Left hindlimb (tissue), 1 donor: ENCODE measurements around the gene UNC80.

Experiments used
- DNase-seq: peaks from one replicate; pipeline ENCODE4 v3.0.0-alpha.2; 2018

The UNC80 gene

GRCh38 chr2:209817844-209818271, 46.2 kb downstream of the UNC80 start:
- no peak for DNase-seq

DNA sequence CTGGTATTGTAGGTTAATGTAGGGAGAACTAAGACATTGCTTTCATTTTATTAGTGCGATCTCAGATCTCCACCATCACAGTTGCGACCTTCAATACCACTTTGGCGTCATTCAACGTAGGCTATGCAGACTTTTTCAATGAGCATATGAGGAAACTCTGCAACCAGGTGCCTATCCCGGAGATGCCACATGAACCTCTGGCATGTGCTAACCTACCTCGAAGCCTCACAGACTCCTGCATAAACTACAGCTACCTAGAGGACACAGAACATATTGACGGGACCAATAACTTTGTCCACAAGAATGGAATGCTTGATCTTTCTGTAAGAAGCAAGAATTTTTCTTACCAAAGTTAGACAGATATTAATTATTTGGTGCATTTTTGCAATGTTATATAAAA, 47.3 kb downstream of the UNC80 start:
- DNase-seq: no peak

GRCh38 chr2:209821806-209822205, 50.2 kb downstream of the UNC80 start:
- DNase-seq: no peak

DNA sequence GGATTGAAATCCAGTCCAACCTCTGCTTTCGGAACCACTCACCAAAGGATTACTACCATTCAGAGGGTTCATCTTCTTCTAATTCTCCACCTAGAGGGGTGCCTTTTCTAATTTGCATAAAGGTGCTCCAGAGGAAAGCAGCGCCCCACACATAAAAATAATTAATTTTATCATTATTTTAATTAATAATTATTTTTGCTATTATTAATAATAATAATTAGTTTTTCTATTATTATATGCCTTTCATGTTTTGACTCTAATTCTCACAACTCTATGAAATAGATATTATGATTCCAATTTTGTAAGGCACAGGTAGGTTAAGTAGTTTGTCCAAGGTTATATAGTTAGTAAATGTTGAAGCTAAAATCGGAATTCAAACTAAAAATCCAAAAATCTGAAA, 51.9 kb downstream of the UNC80 start:
- no peak for DNase-seq

- DNase-seq: no peak
Measured at GRCh38 chr2:209824391-209824790, 52.8 kb downstream of the UNC80 start.

- no peak for DNase-seq
Measured at GRCh38 chr2:209830722-209831465, 59.3 kb downstream of the UNC80 start.

DNA sequence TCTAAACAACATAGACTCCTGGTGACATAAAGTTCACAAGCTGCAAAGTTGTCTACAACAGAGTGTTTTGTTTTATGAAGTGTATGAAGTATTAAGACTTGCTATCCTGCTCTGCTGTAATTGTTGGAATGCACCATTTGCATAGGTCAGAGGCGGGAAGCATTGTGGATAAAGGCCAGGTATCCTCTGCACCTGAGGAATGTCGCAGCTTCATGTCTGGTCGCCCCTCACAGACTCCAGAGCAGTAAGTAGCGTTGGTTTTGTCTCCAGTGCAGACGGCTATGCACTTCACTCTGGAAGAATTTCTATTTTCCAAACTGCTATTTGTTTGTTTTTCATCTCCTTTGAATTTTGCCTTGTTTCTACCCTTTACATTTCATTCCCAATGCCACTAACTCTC, 63.1 kb downstream of the UNC80 start:
- no peak for DNase-seq

GRCh38 chr2:209840434-209840833, 68.8 kb downstream of the UNC80 start:
- DNase-seq: no peak

- DNase-seq: no peak
Measured at GRCh38 chr2:209845666-209846065, 74.0 kb downstream of the UNC80 start.

- no peak for DNase-seq
Measured at GRCh38 chr2:209864716-209865295, 93.2 kb downstream of the UNC80 start.

DNA sequence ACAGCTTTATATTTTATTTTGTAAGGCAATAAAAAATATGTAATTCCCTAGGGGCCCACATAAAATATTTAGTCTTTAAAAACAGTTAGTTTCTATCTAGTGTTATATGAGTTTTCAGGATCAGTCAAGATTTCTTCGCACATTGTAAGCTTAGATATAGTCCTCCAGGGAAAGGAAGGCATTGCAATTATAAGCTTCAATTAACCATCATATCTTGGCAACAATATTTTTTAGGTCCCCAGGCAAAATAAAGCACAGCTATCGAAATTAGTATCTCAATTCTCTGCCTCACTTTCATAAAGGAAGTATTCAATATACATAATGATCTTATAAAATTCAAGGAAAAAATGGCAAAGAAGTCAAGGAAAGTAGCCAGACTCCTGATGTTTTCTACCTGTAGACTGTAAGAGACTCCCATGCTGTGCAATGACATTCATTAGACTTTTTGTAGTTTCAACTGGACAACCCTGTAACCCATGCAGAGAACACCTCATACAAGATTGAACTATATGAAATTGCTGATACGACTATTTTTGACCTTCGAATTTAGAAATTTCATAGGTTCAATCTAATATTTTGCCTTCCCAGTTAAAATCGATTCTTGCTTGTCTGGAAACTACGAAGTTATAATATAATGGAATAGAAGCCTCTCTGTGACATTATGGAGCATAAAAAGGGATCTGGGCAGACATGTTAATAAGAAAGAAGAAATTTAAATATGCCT, 96.8 kb downstream of the UNC80 start:
- DNase-seq: no peak

GRCh38 chr2:209870067-209870466, 98.4 kb downstream of the UNC80 start:
- no peak for DNase-seq

GRCh38 chr2:209872675-209873074, 101.0 kb downstream of the UNC80 start:
- peak; percentile 39 for DNase-seq

- no peak for DNase-seq
Measured at GRCh38 chr2:209875270-209875669, 103.6 kb downstream of the UNC80 start.

- no peak for DNase-seq
Measured at GRCh38 chr2:209876211-209876610, 104.6 kb downstream of the UNC80 start.

DNA sequence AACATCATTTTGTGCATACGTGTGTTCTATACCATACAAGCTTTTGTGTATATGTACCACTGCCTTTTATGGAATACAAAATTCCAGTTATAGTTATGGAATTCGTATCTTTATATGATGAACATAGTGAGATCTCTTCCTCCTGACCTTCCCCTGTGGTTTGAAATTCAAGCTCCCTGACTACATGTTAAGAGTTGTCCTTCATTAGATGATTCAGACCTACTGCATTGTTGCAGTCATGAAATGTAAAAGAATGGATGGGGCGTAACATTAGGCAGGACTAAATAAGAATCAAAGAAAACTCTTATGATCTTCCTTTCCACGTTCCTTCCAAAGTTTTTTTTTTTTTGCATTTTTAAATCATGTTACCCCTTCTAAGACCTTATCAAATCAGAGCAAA, 107.1 kb downstream of the UNC80 start:
- DNase-seq: no peak

DNA sequence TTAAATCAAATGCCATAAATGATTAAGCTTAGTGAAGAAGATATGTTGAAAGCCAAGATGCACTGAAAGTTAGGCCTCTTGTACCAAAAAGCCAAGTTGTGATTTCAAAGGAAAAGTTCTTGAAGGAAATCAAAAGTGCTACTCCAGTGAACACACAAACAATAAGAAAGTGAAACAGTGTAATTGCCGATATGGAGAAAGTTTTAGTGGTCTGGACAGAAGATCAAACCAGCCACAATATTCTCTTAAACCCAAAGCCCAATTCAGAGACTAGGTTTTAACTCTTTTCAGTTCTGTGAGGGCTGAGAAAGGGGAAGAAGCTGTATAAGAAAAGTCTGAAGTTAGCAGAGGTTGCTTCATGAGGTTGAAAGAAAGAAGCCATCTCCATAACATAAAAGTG, 129.0 kb downstream of the UNC80 start:
- DNase-seq: no peak

GRCh38 chr2:209901172-209901571, 129.5 kb downstream of the UNC80 start:
- no peak for DNase-seq

DNA sequence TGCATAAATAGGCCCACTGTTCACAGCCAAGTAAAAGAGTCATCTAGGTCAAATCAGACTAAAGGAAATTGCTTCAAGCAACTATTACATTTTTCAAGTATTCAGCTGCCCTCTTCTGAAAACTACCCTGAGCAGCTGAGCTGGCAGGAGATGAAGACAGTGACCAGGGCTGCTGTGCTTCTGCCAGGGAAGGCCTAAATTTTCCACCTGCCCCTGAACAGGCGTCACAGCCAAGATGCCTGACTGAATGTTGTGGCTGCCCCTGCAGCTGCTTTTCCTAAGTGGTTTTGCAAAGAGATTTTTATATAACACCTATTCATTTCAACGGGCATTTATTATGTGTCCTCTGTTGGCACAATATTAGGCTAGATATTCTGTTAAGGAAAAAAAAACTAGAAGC, 134.1 kb downstream of the UNC80 start:
- no peak for DNase-seq

DNA sequence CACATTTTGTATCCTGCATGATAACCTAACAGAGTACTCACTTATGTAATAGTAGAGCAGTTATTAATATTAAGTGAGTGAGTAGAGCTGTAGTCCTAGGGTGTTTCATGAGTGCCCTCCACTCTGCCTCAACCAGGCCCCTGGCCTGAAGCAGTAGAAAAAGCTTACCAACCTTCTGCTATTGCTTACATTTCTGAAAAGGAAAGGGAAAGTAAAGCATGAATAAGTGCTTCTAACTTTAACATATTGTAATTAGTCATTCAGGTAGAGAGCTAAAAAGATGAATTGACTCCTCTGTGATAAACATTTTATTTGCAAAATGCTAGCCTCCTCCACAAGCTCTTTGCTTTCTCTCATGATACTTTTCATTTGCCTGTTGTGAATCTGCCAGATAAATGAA, 136.1 kb downstream of the UNC80 start:
- DNase-seq: no peak

DNA sequence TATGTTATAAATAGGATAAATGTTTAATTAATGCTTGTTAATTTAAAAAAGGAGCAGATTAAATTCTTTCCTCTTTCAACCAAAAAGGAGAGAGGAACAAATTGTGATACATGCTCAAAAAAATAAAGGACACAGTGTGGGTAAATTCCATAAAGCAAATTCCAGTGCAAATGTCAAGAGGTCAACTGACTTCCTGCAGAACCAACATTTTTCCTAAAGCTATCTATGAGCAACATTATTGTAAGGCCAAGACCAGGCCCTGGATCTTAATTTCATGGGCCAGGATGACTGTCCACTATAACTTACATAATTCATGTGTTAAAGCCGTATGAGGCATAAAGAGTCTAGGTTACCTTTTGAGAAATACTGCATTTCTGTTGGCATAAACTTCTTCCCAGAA, 136.9 kb downstream of the UNC80 start:
- DNase-seq: no peak

DNA sequence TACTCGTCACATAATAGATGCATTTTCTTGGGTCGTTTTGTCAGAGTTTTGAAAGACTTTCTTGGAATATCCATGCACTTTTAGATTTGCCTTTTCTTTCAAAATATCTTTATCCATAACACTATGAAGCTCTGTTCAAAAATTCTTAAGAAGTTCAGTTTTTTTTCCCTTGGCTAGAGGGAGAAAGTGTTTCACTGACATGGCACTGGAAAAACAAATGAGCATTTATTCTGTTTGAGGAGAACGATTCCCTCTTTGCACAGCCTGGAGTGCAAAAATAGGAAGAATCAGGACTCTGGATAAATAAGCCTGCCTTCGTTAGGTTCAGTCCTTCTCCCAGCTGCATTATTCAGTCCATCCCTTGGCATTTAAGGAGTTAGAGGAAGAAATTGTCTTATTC, 139.9 kb downstream of the UNC80 start:
- no peak for DNase-seq

DNA sequence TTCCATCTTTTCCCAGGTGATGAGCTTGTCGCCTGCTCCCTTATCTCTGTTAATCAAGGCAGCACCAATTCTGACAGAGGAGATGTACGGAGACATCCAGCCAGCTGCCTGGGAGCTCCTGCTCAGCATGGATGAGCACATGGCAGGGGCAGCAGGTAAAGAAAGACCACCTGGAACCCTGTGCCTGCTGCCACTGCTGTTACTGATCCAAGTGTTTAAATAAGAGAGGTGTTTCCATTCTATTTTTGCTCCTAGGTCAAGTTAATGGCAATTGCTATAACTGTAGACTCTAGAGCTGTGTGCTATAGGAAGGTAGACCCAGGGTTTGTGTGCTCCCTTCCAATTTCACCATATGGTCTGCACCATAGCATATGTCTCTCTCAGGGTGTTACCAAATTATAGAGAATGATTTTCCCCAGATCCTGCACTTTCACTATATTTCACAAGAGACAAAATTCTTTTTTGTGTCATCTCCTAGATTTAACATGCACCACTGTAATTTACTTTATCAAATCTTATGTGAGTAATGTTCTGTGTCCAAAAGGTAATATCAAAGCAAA, 142.2 kb downstream of the UNC80 start:
- DNase-seq: no peak
